NB4 (cell line): ENCODE results near the gene HARS2.
"Not testable (repeated sequence)": the region's sequence is repeated elsewhere in the genome, so short reads cannot be mapped to it uniquely, and the experiment has no call there.

Experiments used
- DNase-seq: peaks from one replicate; pipeline ENCODE4 v3.0.0; 2010; ENCODE audit warnings: low read depth
- H3K4me3 ChIP-seq: one replicate; pipeline ENCODE4 v1.5.1; 2011; ENCODE audit warnings: mild to moderate bottlenecking, low read depth, low read length, moderate library complexity
- CTCF ChIP-seq: IDR thresholded peaks from one replicate; pipeline ENCODE4 v1.5.1; 2012; ENCODE audit warnings: low read depth, low read length
- MAX ChIP-seq: IDR thresholded peaks from 2 replicates; pipeline ENCODE4 v1.6.1; 2011; ENCODE audit warnings: low read depth, low read length
- MYC ChIP-seq: IDR thresholded peaks from 2 replicates; pipeline ENCODE4 v1.6.1; 2011; ENCODE audit warnings: low read depth, low read length
- POLR2A ChIP-seq: IDR thresholded peaks from 2 replicates; pipeline ENCODE4 v1.6.1; 2011; ENCODE audit warnings: mild to moderate bottlenecking; ENCODE audit not compliant: insufficient read length; ENCODE audit errors: extremely low read depth

The HARS2 gene

GRCh38 chr5:140664030-140664358 lies 27.3 kb upstream of the HARS2 start:
- peak overlapping the region; percentile 99 for H3K4me3 ChIP-seq
- DNase-seq, result no peak
- TF ChIP-seq POLR2A (no peak), MYC (no peak), MAX (no peak), CTCF (no peak)

- TF ChIP-seq MYC (peak; percentile 6; the same call in 1 of the 2 replicates), CTCF (no peak), MAX (peak; percentile 48; the same call in 1 of the 2 replicates), POLR2A (peak; percentile 77)
- peak within 1 kb of the TSS; percentile 99 for H3K4me3 ChIP-seq
- DNase-seq, result peak; percentile 97
Measured at GRCh38 chr5:140664359-140665119, 26.7 kb upstream of the HARS2 start, which contains the start of gene WDR55. Gene WDR55 (plus strand): TSS chr5:140664904. CDS start chr5:140664913, 9 bp downstream.

GRCh38 chr5:140671035-140671434 lies 20.2 kb upstream of the HARS2 start:
- DNase-seq, H3K4me3 ChIP-seq: not testable (repeated sequence)

- TF ChIP-seq MAX (no peak), POLR2A (no peak), MYC (no peak), CTCF (no peak)
- no peak for DNase-seq
- H3K4me3 ChIP-seq, result no peak overlapping the region
Measured at GRCh38 chr5:140671472-140672125, 19.7 kb upstream of the HARS2 start.

GRCh38 chr5:140672455-140673186 lies 18.6 kb upstream of the HARS2 start:
- peak; percentile 50 for DNase-seq
- no peak overlapping the region for H3K4me3 ChIP-seq
- TF ChIP-seq CTCF, result no peak
- no peak for TF ChIP-seq POLR2A
- TF ChIP-seq MYC, result no peak
- no peak for TF ChIP-seq MAX

GRCh38 chr5:140673187-140673976 lies 17.9 kb upstream of the HARS2 start, which contains the start of gene DND1:
Gene DND1 (minus strand): TSS chr5:140673576. CDS start chr5:140673542, 34 bp downstream.
- no peak for TF ChIP-seq MAX
- TF ChIP-seq POLR2A, result no peak
- no peak for TF ChIP-seq MYC
- no peak for TF ChIP-seq CTCF
- H3K4me3 ChIP-seq, result no peak within 1 kb of the TSS
- DNase-seq, result peak; percentile 30
